Vagina (tissue), 2 donors: ENCODE measurements around the gene PAPSS1.

Source experiments
- POLR2A ChIP-seq, 2 donors: fragments of 450-650 bp; IDR thresholded peaks; one replicate each; pipeline ENCODE4 v1.6.1; 2017; ENCODE audit warnings: antibody characterized with exemption in 2 of 2, mild to moderate bottlenecking in 2 of 2, moderate library complexity in 2 of 2
- TF ChIP-seq, protein P1 (sequence below), 3 experiments: fragments of 450-650 bp in 2 of 3; fragments of 200-600 bp in 1 of 3; sonication (generic) in 1 of 3; IDR thresholded peaks; one replicate each; pipeline ENCODE4 v1.5.1; 2017 to 2019; ENCODE audit warnings: antibody characterized with exemption in 3 of 3, mild to moderate bottlenecking in 2 of 3, moderate library complexity in 2 of 3

DNA sequence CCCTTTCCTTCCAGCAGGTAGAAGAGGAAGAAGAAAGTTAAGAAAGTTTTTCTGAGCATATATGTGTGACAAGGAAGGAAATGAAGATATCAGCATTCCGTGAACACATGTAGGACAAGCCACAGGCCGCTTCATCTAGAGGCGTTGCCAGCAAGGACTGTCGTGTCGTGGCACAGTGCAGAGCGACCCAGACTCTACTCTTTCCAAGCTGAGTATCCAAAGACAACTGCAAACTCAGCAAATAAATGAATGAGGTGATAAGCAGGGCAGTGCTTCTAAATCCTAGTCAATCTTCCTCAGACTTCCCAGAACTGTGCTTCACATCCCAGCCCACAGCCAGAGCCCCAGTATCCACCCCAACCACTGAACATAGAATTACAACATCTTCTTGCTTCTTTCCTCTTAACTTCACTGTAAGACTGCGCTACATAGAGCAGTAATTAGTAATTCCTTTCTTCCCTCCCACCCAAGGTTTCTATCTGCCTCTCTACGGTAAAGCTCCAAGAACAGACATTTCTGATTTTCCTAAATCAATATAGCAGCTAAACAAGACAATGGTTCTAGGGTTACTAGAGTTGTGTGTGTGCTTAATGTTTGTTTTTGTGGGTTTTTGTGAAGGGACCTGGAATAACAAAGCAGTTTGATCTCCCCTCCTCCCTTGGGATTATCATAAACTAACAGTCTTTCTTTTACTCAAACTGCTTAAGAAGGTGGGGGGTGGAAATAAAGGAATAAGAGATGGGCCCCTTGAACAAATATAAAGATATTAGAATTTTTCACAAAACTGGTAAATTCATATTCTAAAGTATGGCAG lies 71.6 kb downstream of the PAPSS1 start:
- TF ChIP-seq, protein P1, sequence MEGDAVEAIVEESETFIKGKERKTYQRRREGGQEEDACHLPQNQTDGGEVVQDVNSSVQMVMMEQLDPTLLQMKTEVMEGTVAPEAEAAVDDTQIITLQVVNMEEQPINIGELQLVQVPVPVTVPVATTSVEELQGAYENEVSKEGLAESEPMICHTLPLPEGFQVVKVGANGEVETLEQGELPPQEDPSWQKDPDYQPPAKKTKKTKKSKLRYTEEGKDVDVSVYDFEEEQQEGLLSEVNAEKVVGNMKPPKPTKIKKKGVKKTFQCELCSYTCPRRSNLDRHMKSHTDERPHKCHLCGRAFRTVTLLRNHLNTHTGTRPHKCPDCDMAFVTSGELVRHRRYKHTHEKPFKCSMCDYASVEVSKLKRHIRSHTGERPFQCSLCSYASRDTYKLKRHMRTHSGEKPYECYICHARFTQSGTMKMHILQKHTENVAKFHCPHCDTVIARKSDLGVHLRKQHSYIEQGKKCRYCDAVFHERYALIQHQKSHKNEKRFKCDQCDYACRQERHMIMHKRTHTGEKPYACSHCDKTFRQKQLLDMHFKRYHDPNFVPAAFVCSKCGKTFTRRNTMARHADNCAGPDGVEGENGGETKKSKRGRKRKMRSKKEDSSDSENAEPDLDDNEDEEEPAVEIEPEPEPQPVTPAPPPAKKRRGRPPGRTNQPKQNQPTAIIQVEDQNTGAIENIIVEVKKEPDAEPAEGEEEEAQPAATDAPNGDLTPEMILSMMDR (IDR thresholded peaks at IDR 0.05) = no peak
- no peak for TF ChIP-seq POLR2A (IDR thresholded peaks at IDR 0.05)
